Fibroblast of villous mesenchyme (primary cell): ENCODE results near the gene KAT5. TPM values are rescaled to one million over a fixed set of nuclear protein-coding genes. Genes with fewer than 3 reads are reported as not detected.

Experiments used
- DNase-seq: peaks from one replicate; pipeline ENCODE4 v3.0.0-alpha.2; 2010; ENCODE audit warnings: low read depth
- H3K4me3 ChIP-seq: 2 replicates; pipeline ENCODE4 v1.5.1; 2011; ENCODE audit warnings: low read depth, mild to moderate bottlenecking, low read length
- CTCF ChIP-seq: IDR thresholded peaks from 2 replicates; pipeline ENCODE4 v1.5.1; 2012; ENCODE audit warnings: low read depth, mild to moderate bottlenecking, low read length; ENCODE audit not compliant: insufficient read depth
- total RNA-seq: library from RNA; depleted of rRNA; stranded (reverse); fragments of >200 nt; gene quantifications from 2 replicates; pipeline ENCODE4 v1.2.3, GENCODE V29; 2012

KAT5 gene
- total RNA-seq, 1 donor = 33.2 TPM

GRCh38 chr11:65712633-65713076 is 603 bp downstream of the KAT5 start:
- no peak for DNase-seq
- no peak for TF ChIP-seq CTCF
- H3K4me3 ChIP-seq = peak overlapping the region; percentile 85

- no peak for DNase-seq
- H3K4me3 ChIP-seq = no peak overlapping the region
- TF ChIP-seq CTCF = no peak
Observed at GRCh38 chr11:65713212-65713969, 1.3 kb downstream of the KAT5 start.

GRCh38 chr11:65714433-65714832 is 2.4 kb downstream of the KAT5 start:
- H3K4me3 ChIP-seq = no peak overlapping the region
- DNase-seq = no peak
- TF ChIP-seq CTCF = no peak

GRCh38 chr11:65716302-65716701 is 4.2 kb downstream of the KAT5 start:
- no peak for TF ChIP-seq CTCF
- DNase-seq = no peak
- no peak overlapping the region for H3K4me3 ChIP-seq

- no peak for DNase-seq
Observed at GRCh38 chr11:65716774-65717405, 4.8 kb downstream of the KAT5 start.

GRCh38 chr11:65717906-65718305 is 5.9 kb downstream of the KAT5 start:
- H3K4me3 ChIP-seq = no peak overlapping the region
- no peak for DNase-seq
- TF ChIP-seq CTCF = no peak

More at GRCh38 chr11:65716774-65717405, 4.8 kb downstream of the KAT5 start:
- TF ChIP-seq CTCF = no peak
- no peak overlapping the region for H3K4me3 ChIP-seq
